HG02610 (cell line): ENCODE results near the gene FAM240A.
"Not testable (repeated sequence)": the region's sequence is repeated elsewhere in the genome, so short reads cannot be mapped to it uniquely, and the experiment has no call there.

Experiments used
- ATAC-seq: cut with Tn5 transposase; IDR thresholded peaks from one replicate; pipeline ENCODE4 v1.9.1; 2021; ENCODE audit warnings: mild to moderate bottlenecking, moderate library complexity; ENCODE audit not compliant: unreplicated experiment

The FAM240A gene

GRCh38 chr3:46612324-46612723 is at the start of gene FAM240A:
Gene FAM240A, plus strand, starts transcription at chr3:46612525. Its CDS starts 159 bp downstream, at chr3:46612684.
- no peak for ATAC-seq

GRCh38 chr3:46564190-46565021 is 47.9 kb upstream of the FAM240A start:
- ATAC-seq = no peak

- ATAC-seq = no peak
Measured at GRCh38 chr3:46565077-46565476, 47.2 kb upstream of the FAM240A start.

DNA sequence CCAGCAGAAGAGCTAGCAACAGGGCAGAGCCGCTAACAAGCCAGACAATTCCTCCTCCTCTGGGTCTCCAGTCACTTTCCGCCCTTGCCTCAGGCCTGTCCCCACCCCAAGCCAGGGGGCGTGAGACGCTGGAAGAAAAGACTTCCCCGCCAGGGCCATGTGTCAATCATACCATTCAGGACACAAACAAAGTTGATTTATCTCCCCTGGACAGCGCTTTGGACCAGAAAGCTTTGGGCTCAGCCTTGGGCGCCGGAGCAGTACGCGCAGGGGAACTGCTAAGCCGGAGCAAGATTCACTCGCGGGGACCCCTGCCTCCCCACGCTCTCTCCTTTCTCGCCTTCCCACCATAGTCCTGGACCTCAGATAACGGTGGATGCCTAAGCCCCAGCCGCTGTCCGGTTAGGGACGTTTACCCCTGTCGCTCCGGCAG is 46.7 kb upstream of the FAM240A start:
- no peak for ATAC-seq

DNA sequence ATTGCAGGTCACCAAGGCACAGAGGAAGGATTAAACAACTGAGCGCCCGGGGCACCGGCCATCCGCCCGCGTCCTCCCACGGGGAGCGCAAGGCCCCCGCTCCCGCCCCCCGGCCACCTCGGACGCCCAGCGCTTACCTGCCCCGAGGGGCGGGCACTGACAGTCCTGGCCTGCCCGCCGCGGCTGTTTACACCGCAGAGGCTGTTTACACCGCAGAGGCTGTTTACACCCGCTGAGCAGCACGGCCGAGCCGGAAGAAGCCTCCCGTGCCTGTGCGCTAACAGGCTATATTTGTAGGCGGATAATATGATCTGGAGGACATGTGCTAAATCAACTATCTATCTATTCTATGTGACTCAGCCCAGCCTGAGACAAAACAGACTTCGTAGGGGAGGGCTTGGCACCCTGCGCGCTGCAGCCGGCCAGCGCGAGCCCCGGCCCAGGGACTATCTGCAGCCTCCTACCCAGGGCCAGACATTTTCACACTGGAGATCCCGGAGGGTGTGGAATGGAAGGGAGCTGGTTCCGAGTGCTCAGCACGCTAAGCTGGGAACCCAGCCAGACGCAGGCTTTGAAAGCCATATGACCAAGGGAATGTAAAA is 46.2 kb upstream of the FAM240A start, which contains the start of gene LRRC2:
LRRC2 (minus strand) TSS at position 263 of the 602 bp plus-strand sequence. CDS start 14,711 bp downstream, outside the sequence.
- no peak for ATAC-seq

DNA sequence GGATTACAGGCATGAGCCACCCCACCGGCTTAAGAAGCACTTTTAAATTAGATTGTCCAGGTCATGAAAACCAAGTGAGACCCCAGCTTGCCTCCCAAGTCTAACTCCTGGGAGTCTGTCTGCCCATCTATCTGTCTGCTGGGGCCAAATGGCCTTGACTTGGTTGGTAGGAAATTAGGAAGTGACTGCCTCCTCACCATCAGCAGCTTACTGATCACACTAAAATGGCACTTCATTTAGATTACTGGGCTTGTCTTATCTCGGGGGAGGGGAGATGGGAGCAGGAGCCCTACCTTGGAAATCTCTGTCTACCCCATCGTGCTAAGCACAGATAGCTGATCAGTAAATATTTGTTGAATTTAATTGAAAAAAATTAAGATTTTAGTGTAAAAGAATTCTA is 40.6 kb upstream of the FAM240A start:
- ATAC-seq = no peak

GRCh38 chr3:46573701-46574100 is 38.6 kb upstream of the FAM240A start:
- no peak for ATAC-seq

GRCh38 chr3:46574243-46574646 is 38.1 kb upstream of the FAM240A start:
- no peak for ATAC-seq

- ATAC-seq = no peak
Measured at GRCh38 chr3:46574881-46575576, 37.3 kb upstream of the FAM240A start.

- no peak for ATAC-seq
Measured at GRCh38 chr3:46575577-46576222, 36.6 kb upstream of the FAM240A start.

- ATAC-seq = no peak
Measured at GRCh38 chr3:46576386-46576785, 35.9 kb upstream of the FAM240A start.

DNA sequence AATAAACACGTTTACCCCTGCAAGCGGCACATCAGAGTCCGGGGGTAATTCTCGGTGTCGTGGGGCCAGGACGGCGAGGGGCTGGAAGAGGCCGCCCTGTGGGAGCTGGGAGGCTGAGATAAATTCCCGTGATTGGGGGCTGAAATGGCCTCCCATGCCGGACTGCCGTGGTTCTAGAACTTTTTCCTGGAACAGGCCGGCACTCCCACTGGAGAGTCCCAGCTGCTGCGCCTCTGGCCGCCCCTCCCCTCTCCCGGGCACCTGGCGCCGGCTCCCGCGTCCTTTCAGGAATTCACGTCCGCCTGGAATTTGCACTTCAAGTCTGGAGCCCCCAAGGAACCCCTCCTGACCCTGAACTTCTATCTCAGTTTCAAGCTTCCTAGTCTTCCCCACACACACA is 35.4 kb upstream of the FAM240A start:
- ATAC-seq = no peak

DNA sequence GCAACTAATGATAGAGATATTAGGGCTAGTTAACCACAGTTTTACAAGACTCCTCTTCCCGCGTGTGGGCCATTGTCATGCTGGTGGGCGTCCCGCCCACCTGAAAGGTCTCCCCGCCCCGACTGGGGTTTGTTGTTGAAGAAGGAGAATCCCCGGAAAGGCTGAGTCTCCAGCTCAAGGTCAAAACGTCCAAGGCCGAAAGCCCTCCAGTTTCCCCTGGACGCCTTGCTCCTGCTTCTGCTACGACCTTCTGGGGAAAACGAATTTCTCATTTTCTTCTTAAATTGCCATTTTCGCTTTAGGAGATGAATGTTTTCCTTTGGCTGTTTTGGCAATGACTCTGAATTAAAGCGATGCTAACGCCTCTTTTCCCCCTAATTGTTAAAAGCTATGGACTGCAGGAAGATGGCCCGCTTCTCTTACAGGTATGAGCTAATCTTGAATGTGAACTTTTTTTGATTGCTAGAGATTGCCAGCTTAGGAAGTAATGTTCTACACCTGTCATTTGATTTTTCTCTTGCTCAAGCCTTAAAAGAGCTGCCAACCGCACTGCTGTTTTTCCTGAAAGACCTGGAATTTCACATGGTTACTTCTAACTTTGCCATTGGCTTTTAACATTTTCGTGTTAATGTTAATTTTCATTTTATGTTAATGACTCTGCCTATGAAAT is 34.6 kb upstream of the FAM240A start:
- ATAC-seq = not testable (repeated sequence)

- ATAC-seq = no peak
Measured at GRCh38 chr3:46578973-46579755, 33.2 kb upstream of the FAM240A start.

GRCh38 chr3:46579756-46580286 is 32.5 kb upstream of the FAM240A start:
- no peak for ATAC-seq

- no peak for ATAC-seq
Measured at GRCh38 chr3:46580675-46581074, 31.6 kb upstream of the FAM240A start.

DNA sequence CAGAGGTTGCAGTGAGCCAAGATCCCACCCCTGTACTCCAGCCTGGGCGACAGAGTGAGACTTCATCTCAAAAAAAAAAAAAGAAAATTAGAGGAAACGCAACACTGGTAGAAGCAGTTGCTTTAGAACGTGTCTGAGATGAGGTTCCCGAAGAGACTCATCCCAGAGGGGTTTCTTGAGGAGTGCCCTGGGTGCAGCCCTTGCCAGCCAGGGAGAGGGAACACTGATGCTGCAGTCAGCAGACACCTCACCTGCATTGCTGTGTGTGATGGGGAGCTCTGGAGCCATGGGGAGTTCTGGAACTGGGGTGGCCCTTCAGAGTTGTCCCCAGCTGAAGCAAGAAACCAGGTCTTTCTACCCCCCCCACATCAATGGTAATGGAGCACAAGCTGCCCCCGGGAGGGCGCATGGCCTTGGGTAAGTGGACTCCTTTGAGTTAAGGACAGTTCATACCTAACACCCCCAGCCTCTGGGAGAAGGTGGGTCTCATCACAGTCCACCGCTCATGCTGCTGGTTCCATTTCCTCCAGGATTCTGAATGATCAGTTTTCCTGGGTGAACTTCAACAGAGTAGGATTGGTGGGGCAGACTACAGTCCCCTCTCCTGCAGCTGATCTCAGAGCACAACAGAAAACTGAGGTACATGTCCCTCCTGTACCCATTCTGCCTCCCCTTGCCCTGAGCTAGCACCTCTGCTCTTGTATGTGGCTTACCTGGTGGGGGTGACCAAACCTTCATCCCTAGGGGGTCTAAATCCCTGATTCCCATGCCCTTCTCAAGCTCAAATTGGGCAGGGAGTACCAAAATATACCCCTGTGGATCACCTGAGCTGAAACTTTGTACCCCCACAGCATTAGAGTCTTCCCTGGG is 27.5 kb upstream of the FAM240A start:
- no peak for ATAC-seq
